DND-41 (cell line): ENCODE measurements around the gene PTPRCAP.

ENCODE experiments used
- ATAC-seq: fragments of 200-7000 bp; cut with Tn5 transposase; 3 replicates; pipeline ENCODE4 v1.9.1; 2021; ENCODE audit warnings: low read depth; ENCODE audit not compliant: insufficient read depth
- DNase-seq: peaks from one replicate; pipeline ENCODE4 v3.0.0-alpha.2; 2020
- H2AFZ ChIP-seq: 2 replicates; pipeline ENCODE4 v1.6.0; 2012; ENCODE audit warnings: low read depth, low read length
- H3K27ac ChIP-seq: 2 replicates; pipeline ENCODE4 v1.5.1; 2012; ENCODE audit warnings: low read length, inconsistent platforms
- H3K27me3 ChIP-seq: fragments of 200-600 bp; sonication (generic); 2 replicates; pipeline ENCODE4 v1.6.0; 2012; ENCODE audit warnings: low read length, mild to moderate bottlenecking, inconsistent platforms; ENCODE audit not compliant: insufficient read depth, poor library complexity
- H3K36me3 ChIP-seq: 2 replicates; pipeline ENCODE4 v1.5.1; 2012; ENCODE audit warnings: low read length, inconsistent platforms; ENCODE audit not compliant: insufficient read depth
- H3K4me1 ChIP-seq: 2 replicates; pipeline ENCODE4 v1.5.1; 2012; ENCODE audit warnings: mild to moderate bottlenecking, low read length; ENCODE audit not compliant: insufficient read depth
- H3K4me2 ChIP-seq: 2 replicates; pipeline ENCODE4 v1.6.0; 2012; ENCODE audit warnings: mild to moderate bottlenecking, moderate library complexity, low read length, inconsistent platforms; ENCODE audit not compliant: insufficient read depth
- H3K4me3 ChIP-seq, 2 experiments: fragments of 200-600 bp in 1 of 2; shearing (Covaris generic) in 1 of 2; 2 replicates each; pipeline ENCODE4 v1.5.1; 2012 to 2016; ENCODE audit warnings: inconsistent platforms in 2 of 2, low read length in 2 of 2, mild to moderate bottlenecking in 2 of 2, low read depth in 1 of 2, moderate library complexity in 1 of 2
- H3K79me2 ChIP-seq: 2 replicates; pipeline ENCODE4 v1.6.0; 2012; ENCODE audit warnings: low read length, inconsistent platforms; ENCODE audit not compliant: insufficient read depth
- H3K9ac ChIP-seq: 2 replicates; pipeline ENCODE4 v1.6.0; 2012; ENCODE audit warnings: low read depth, mild to moderate bottlenecking, inconsistent platforms, low read length, moderate library complexity
- H3K9me3 ChIP-seq: 2 replicates; pipeline ENCODE4 v1.5.1; 2012; ENCODE audit warnings: low read length, moderate library complexity, mild to moderate bottlenecking, inconsistent platforms; ENCODE audit not compliant: insufficient read depth, severe bottlenecking
- H4K20me1 ChIP-seq: 2 replicates; pipeline ENCODE4 v1.6.0; 2012; ENCODE audit warnings: low read length; ENCODE audit not compliant: insufficient read depth
- CTCF ChIP-seq: IDR thresholded peaks from 2 replicates; pipeline ENCODE4 v1.5.1; 2012; ENCODE audit warnings: borderline replicate concordance, low read length, moderate library complexity, mild to moderate bottlenecking; ENCODE audit not compliant: poor library complexity, severe bottlenecking; ENCODE audit errors: extremely low read depth
- EZH2 ChIP-seq: IDR thresholded peaks from 3 replicates; pipeline ENCODE4 v1.6.1; 2012; ENCODE audit warnings: borderline replicate concordance, low read depth, mild to moderate bottlenecking, moderate library complexity, low read length, inconsistent platforms; ENCODE audit not compliant: severe bottlenecking

The PTPRCAP gene

GRCh38 chr11:67438158-67438902 lies 848 bp upstream of the PTPRCAP start:
- peak overlapping the region; percentile 100 for H3K27ac ChIP-seq
- ATAC-seq (no peak), DNase-seq (no peak)
- peak overlapping the region; percentile 99 for H3K4me2 ChIP-seq
- peaks cover 70% of the 10 kb centered on the region for H3K79me2 ChIP-seq
- H3K36me3 ChIP-seq: peaks cover 59% of the 10 kb centered on the region
- H3K4me3 ChIP-seq: peak overlapping the region; percentile 85 to 92; a peak in 3 of 4 replicates
- H2AFZ ChIP-seq: no peak overlapping the region
- TF ChIP-seq EZH2: no peak
- peak; percentile 1 for TF ChIP-seq CTCF
- peak overlapping the region; percentile 99 for H3K9ac ChIP-seq
- H4K20me1 ChIP-seq: peaks cover 39% of the 10 kb centered on the region
- H3K27me3 ChIP-seq: no peaks in the 10 kb centered on the region
- no peaks in the 10 kb centered on the region for H3K9me3 ChIP-seq
- H3K4me1 ChIP-seq: peaks cover 70% of the 10 kb centered on the region

- H3K9ac ChIP-seq: peak overlapping the region; percentile 99
Observed at GRCh38 chr11:67437809-67438157, 301 bp upstream of the PTPRCAP start.

GRCh38 chr11:67436459-67437081 lies 912 bp downstream of the PTPRCAP start:
- no peak overlapping the region for H2AFZ ChIP-seq
- peak overlapping the region; percentile 99 for H3K4me2 ChIP-seq
- no peak for TF ChIP-seq CTCF
- TF ChIP-seq EZH2: no peak
- peak overlapping the region; percentile 99 for H3K9ac ChIP-seq
- H3K4me1 ChIP-seq: peaks cover 74% of the 10 kb centered on the region
- peaks cover 77% of the 10 kb centered on the region for H3K36me3 ChIP-seq
- H4K20me1 ChIP-seq: peaks cover 57% of the 10 kb centered on the region
- peaks cover 84% of the 10 kb centered on the region for H3K79me2 ChIP-seq
- peak overlapping the region; percentile 85 to 92 for H3K4me3 ChIP-seq
- DNase-seq (peak; percentile 86), ATAC-seq (peak; percentile 47)
- peak overlapping the region; percentile 100 for H3K27ac ChIP-seq
- no peaks in the 10 kb centered on the region for H3K27me3 ChIP-seq
- no peaks in the 10 kb centered on the region for H3K9me3 ChIP-seq

More at GRCh38 chr11:67437809-67438157, 301 bp upstream of the PTPRCAP start:
- H3K79me2 ChIP-seq: peaks cover 75% of the 10 kb centered on the region
- peaks cover 45% of the 10 kb centered on the region for H4K20me1 ChIP-seq
- no peak overlapping the region for H2AFZ ChIP-seq
- H3K4me2 ChIP-seq: peak overlapping the region; percentile 99
- TF ChIP-seq EZH2: no peak
- TF ChIP-seq CTCF: peak; percentile 3
- H3K4me3 ChIP-seq: peak overlapping the region; percentile 85 to 92
- H3K27ac ChIP-seq: peak overlapping the region; percentile 100
- peaks cover 70% of the 10 kb centered on the region for H3K4me1 ChIP-seq
- no peaks in the 10 kb centered on the region for H3K9me3 ChIP-seq
- DNase-seq (no peak), ATAC-seq (no peak)
- no peaks in the 10 kb centered on the region for H3K27me3 ChIP-seq
- H3K36me3 ChIP-seq: peaks cover 65% of the 10 kb centered on the region
